Measurements from ENCODE around the gene KIZ. TPM values are rescaled to one million over a fixed set of nuclear protein-coding genes. Genes with fewer than 3 reads are reported as not detected.

The KIZ gene
- total RNA-seq, 1 experiment from 2014 or later = 9.1 TPM

GRCh38 chr20:21133917-21134622, 8.2 kb downstream of the KIZ start:
- POLR2A ChIA-PET (ENCODE audit: low non-redundant PET) = no interaction called here
- Histone ChIP-seq H3K4me3 (ENCODE audit: low read depth, low read length, poor library complexity, severe bottlenecking) (no peak overlapping the region), H3K4me1 (ENCODE audit: insufficient read depth, low read length, poor library complexity, severe bottlenecking) (no peaks in the 10 kb centered on the region), H3K36me3 (ENCODE audit: insufficient read depth, low read length, poor library complexity, severe bottlenecking) (no peaks in the 10 kb centered on the region), H3K27me3 (replicated peaks; ENCODE audit: insufficient read depth, low read depth, low read length, poor library complexity) (no peaks in the 10 kb centered on the region), H3K9me3 (ENCODE audit: low read depth, low read length, poor library complexity, severe bottlenecking) (no peaks in the 10 kb centered on the region), H3K27ac (ENCODE audit: low read depth, low read length, poor library complexity, severe bottlenecking) (no peak overlapping the region)
- intact Hi-C loops (cut with micrococcal nuclease; ENCODE audit: unreplicated experiment) = no loop called here
- TF ChIP-seq, protein P1, sequence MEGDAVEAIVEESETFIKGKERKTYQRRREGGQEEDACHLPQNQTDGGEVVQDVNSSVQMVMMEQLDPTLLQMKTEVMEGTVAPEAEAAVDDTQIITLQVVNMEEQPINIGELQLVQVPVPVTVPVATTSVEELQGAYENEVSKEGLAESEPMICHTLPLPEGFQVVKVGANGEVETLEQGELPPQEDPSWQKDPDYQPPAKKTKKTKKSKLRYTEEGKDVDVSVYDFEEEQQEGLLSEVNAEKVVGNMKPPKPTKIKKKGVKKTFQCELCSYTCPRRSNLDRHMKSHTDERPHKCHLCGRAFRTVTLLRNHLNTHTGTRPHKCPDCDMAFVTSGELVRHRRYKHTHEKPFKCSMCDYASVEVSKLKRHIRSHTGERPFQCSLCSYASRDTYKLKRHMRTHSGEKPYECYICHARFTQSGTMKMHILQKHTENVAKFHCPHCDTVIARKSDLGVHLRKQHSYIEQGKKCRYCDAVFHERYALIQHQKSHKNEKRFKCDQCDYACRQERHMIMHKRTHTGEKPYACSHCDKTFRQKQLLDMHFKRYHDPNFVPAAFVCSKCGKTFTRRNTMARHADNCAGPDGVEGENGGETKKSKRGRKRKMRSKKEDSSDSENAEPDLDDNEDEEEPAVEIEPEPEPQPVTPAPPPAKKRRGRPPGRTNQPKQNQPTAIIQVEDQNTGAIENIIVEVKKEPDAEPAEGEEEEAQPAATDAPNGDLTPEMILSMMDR (conservative IDR thresholded peaks at IDR 0.05; ENCODE audit: low read depth, low read length) = no peak
- no peak for TF ChIP-seq EZH2 (IDR thresholded peaks at IDR 0.05; ENCODE audit: borderline replicate concordance, low read depth, low read length, poor library complexity, severe bottlenecking)
- CTCF ChIA-PET = no interaction called here
- no TSS peak for BruUV-seq (replicated peaks)
- DNase-seq (ENCODE audit: low spot score) = no peak

GRCh38 chr20:21134883-21135493, 9.1 kb downstream of the KIZ start:
- CTCF ChIA-PET = no interaction called here

DNA sequence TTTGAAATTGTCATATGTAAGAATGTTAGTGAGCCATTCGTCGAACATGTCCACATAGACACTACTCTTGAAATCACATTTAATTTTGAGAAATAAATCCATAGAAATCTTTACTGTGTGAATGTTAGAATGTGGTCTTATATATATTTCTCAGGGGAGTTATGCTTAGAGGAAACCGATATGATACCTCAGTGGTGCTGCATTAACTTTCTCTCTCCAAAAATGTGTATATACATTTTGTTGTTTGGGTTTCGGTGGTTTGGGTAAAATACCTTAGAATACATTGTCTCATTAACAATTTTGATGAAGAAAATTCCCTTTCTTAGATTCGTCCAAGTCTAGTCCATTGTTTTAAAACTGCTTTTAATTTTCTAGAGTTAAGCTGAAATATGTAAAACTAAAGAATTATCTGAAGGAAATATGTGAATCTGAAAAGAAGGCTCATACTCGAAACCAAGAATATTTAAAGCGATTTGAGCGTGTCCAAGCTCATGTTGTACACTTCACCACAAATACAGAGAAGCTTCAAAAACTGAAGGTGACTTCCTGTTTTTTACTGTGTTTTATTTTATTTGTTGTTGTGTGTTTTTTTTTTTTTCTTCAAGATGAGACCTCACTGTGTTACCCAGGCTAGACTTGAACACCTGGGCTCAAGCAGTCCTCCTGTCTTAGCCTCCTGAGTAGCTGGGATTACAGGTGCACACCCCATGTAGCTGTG, 10.3 kb downstream of the KIZ start:
- BruUV-seq (replicated peaks) = no TSS peak
- Histone ChIP-seq H3K4me1 (ENCODE audit: insufficient read depth, low read length, poor library complexity, severe bottlenecking) (no peaks in the 10 kb centered on the region), H3K9me3 (ENCODE audit: low read depth, low read length, poor library complexity, severe bottlenecking) (no peaks in the 10 kb centered on the region), H3K27ac (ENCODE audit: low read depth, low read length, poor library complexity, severe bottlenecking) (no peak overlapping the region), H3K4me3 (ENCODE audit: low read depth, low read length, poor library complexity, severe bottlenecking) (no peak overlapping the region), H3K27me3 (replicated peaks; ENCODE audit: insufficient read depth, low read depth, low read length, poor library complexity) (no peaks in the 10 kb centered on the region), H3K36me3 (ENCODE audit: insufficient read depth, low read length, poor library complexity, severe bottlenecking) (no peaks in the 10 kb centered on the region)
- TF ChIP-seq, protein P1 (conservative IDR thresholded peaks at IDR 0.05; ENCODE audit: low read depth, low read length) = no peak
- no peak for TF ChIP-seq EZH2 (IDR thresholded peaks at IDR 0.05; ENCODE audit: borderline replicate concordance, low read depth, low read length, poor library complexity, severe bottlenecking)
- POLR2A ChIA-PET (ENCODE audit: low non-redundant PET) = no interaction called here
- CTCF ChIA-PET = interaction anchor here (0.6 kb wide), 1 partner anchor 22 kb away, joined by 3 read pairs; no protein-coding TSS in a partner anchor
- DNase-seq (ENCODE audit: low spot score) = no peak
- intact Hi-C loops (cut with micrococcal nuclease; ENCODE audit: unreplicated experiment) = no loop called here

More at GRCh38 chr20:21134883-21135493, 9.1 kb downstream of the KIZ start:
- Histone ChIP-seq H3K4me1 (ENCODE audit: insufficient read depth, low read length, poor library complexity, severe bottlenecking) (no peaks in the 10 kb centered on the region), H3K27ac (ENCODE audit: low read depth, low read length, poor library complexity, severe bottlenecking) (no peak overlapping the region), H3K9me3 (ENCODE audit: low read depth, low read length, poor library complexity, severe bottlenecking) (no peaks in the 10 kb centered on the region), H3K4me3 (ENCODE audit: low read depth, low read length, poor library complexity, severe bottlenecking) (no peak overlapping the region), H3K36me3 (ENCODE audit: insufficient read depth, low read length, poor library complexity, severe bottlenecking) (no peaks in the 10 kb centered on the region), H3K27me3 (replicated peaks; ENCODE audit: insufficient read depth, low read depth, low read length, poor library complexity) (no peaks in the 10 kb centered on the region)
- intact Hi-C loops (cut with micrococcal nuclease; ENCODE audit: unreplicated experiment) = no loop called here
- BruUV-seq (replicated peaks) = no TSS peak
- TF ChIP-seq EZH2 (IDR thresholded peaks at IDR 0.05; ENCODE audit: borderline replicate concordance, low read depth, low read length, poor library complexity, severe bottlenecking) = no peak
- TF ChIP-seq, protein P1 (conservative IDR thresholded peaks at IDR 0.05; ENCODE audit: low read depth, low read length) = no peak
- POLR2A ChIA-PET (ENCODE audit: low non-redundant PET) = no interaction called here
- DNase-seq (ENCODE audit: low spot score) = no peak

Measured in A673 (cell line).